ENCODE measurements around the gene OR1L6.

GRCh38 chr9:122786338-122786737, 44.2 kb downstream of the OR1L6 start:
- TF ChIP-seq CTCF (IDR thresholded peaks at IDR 0.05) (no peak), SIN3A (IDR thresholded peaks at IDR 0.05; ENCODE audit: borderline replicate concordance, insufficient read depth, low read depth, low read length) (no peak), REST (IDR thresholded peaks at IDR 0.05; ENCODE audit: insufficient read depth in 1 of 2, low read depth in 2 of 2, low read length in 1 of 2) (no peak), POLR2AphosphoS5 (IDR thresholded peaks at IDR 0.05; ENCODE audit: low read depth, low read length) (no peak), TCF7L2 (IDR thresholded peaks at IDR 0.05; ENCODE audit: low read depth, low read length) (no peak)
